ENCODE measurements around the gene FAM193B.

- TF ChIP-seq POLR2A (IDR thresholded peaks at IDR 0.05): no peak
- TF ChIP-seq POLR2AphosphoS5 (IDR thresholded peaks at IDR 0.05): no peak
Measured at GRCh38 chr5:177593511-177593910, 39.1 kb upstream of the FAM193B start.
